Liver (tissue), 9 donors: ENCODE results near the gene EPN3. TPM values are rescaled to one million over a fixed set of nuclear protein-coding genes. Genes with fewer than 3 reads are reported as not detected.

Experiments
- DNase-seq: peaks from one replicate; pipeline ENCODE4 v3.0.0-alpha.2; 2017; ENCODE audit warnings: low spot score
- H3K27ac ChIP-seq, 2 donors: one replicate each; pipeline ENCODE4 v1.7.0; 2013; ENCODE audit warnings: inconsistent platforms in 2 of 2, low read length in 2 of 2, control low read depth in 1 of 2, low read depth in 1 of 2, mild to moderate bottlenecking in 1 of 2
- H3K27me3 ChIP-seq, 4 donors: one replicate each; pipeline versions ENCODE4 v1.6.1 to v1.7.0; 2013; ENCODE audit warnings: low read length in 3 of 4, inconsistent platforms in 1 of 4, mild to moderate bottlenecking in 1 of 4, moderate library complexity in 1 of 4; ENCODE audit not compliant: control insufficient read depth in 4 of 4, insufficient read depth in 4 of 4
- H3K36me3 ChIP-seq, 4 donors: one replicate each; pipeline versions ENCODE4 v1.6.1 to v1.7.0; 2013; ENCODE audit warnings: low read length in 3 of 4, mild to moderate bottlenecking in 3 of 4, low read depth in 1 of 4, moderate library complexity in 1 of 4; ENCODE audit not compliant: control insufficient read depth in 4 of 4, insufficient read depth in 3 of 4
- H3K4me1 ChIP-seq, 4 donors: one replicate each; pipeline versions ENCODE4 v1.6.1 to v1.7.0; 2013; ENCODE audit warnings: low read length in 3 of 4, mild to moderate bottlenecking in 3 of 4, moderate library complexity in 1 of 4; ENCODE audit not compliant: control insufficient read depth in 4 of 4, insufficient read depth in 4 of 4
- H3K4me3 ChIP-seq, 3 donors: one replicate each; pipeline versions ENCODE4 v1.6.1 to v1.7.0; 2013; ENCODE audit warnings: low read length in 3 of 3, control low read depth in 1 of 3, low read depth in 1 of 3, mild to moderate bottlenecking in 1 of 3
- H3K9ac ChIP-seq, 2 donors: one replicate each; pipeline ENCODE4 v1.7.0; 2013; ENCODE audit warnings: low read length in 2 of 2, mild to moderate bottlenecking in 2 of 2, moderate library complexity in 2 of 2, control low read depth in 1 of 2, low read depth in 1 of 2
- H3K9me3 ChIP-seq, 4 donors: one replicate each; pipeline versions ENCODE4 v1.6.1 to v1.7.0; 2013; ENCODE audit warnings: low read length in 3 of 4; ENCODE audit not compliant: control insufficient read depth in 4 of 4
- FOXA1 ChIP-seq: IDR thresholded peaks from 2 replicates; pipeline ENCODE4 v1.6.1; 2016; ENCODE audit warnings: antibody characterized with exemption
- FOXA2 ChIP-seq: IDR thresholded peaks from 2 replicates; pipeline ENCODE4 v1.6.1; 2016; ENCODE audit warnings: antibody characterized with exemption
- GABPA ChIP-seq, 2 donors: IDR thresholded peaks in 1 of 2; conservative IDR thresholded peaks in 1 of 2; 2 replicates each; pipeline ENCODE4 v1.6.1; 2016; ENCODE audit warnings: antibody characterized with exemption in 2 of 2, mild to moderate bottlenecking in 1 of 2, moderate library complexity in 1 of 2
- HNF4A ChIP-seq, 2 donors: conservative IDR thresholded peaks; 2 replicates each; pipeline ENCODE4 v1.6.1; 2016; ENCODE audit warnings: antibody characterized with exemption in 2 of 2, mild to moderate bottlenecking in 2 of 2
- HNF4G ChIP-seq: IDR thresholded peaks from 2 replicates; pipeline ENCODE4 v1.6.1; 2016; ENCODE audit warnings: antibody characterized with exemption
- JUND ChIP-seq, 2 donors: IDR thresholded peaks; 2 replicates each; pipeline ENCODE4 v1.6.1; 2016; ENCODE audit warnings: antibody characterized with exemption in 2 of 2
- NR2F2 ChIP-seq: IDR thresholded peaks from 2 replicates; pipeline ENCODE4 v1.6.1; 2016; ENCODE audit warnings: antibody characterized with exemption
- RAD21 ChIP-seq, 2 donors: IDR thresholded peaks; 2 replicates each; pipeline ENCODE4 v1.6.1; 2016; ENCODE audit warnings: antibody characterized with exemption in 2 of 2, mild to moderate bottlenecking in 2 of 2
- RXRA ChIP-seq, 2 donors: IDR thresholded peaks; 2 replicates each; pipeline ENCODE4 v1.6.1; 2017 to 2018; ENCODE audit warnings: antibody characterized with exemption in 2 of 2, mild to moderate bottlenecking in 1 of 2
- SP1 ChIP-seq: IDR thresholded peaks from 2 replicates; pipeline ENCODE4 v1.6.1; 2018; ENCODE audit warnings: antibody characterized with exemption, mild to moderate bottlenecking
- TAF1 ChIP-seq: conservative IDR thresholded peaks from 2 replicates; pipeline ENCODE4 v1.6.1; 2016; ENCODE audit warnings: antibody characterized with exemption, mild to moderate bottlenecking
- YY1 ChIP-seq: IDR thresholded peaks from 2 replicates; pipeline ENCODE4 v1.6.1; 2016; ENCODE audit warnings: antibody characterized with exemption, mild to moderate bottlenecking
- WGBS: extraction: QIAGEN DNeasy Blood & Tissue Kit; methylation state at CpG from one replicate; pipeline ENCODE4 v1.1.7; 2013; 5-methylcytosine and 5-hydroxymethylcytosine counted together
- polyA plus RNA-seq, 2 donors: library from polyadenylated mRNA; stranded (reverse) in 1 of 2; unstranded in 1 of 2; fragments of 200-250 nt in 1 of 2; fragments of >200 nt in 1 of 2; fragmentation: Nextera tagmentation in 1 of 2; extraction: Ambion mirVana in 1 of 2; gene quantifications; one replicate each; pipeline versions ENCODE4 v1.2.1 to v1.2.3, GENCODE V29; 2013 to 2015
- total RNA-seq, 2 donors: library from RNA; depleted of rRNA; stranded (reverse); fragments of >200 nt; gene quantifications; one replicate each; pipeline ENCODE4 v1.2.3, GENCODE V29; 2014
- TF ChIP-seq, protein P1 (sequence below): IDR thresholded peaks from 2 replicates; pipeline ENCODE4 v1.6.1; 2016; ENCODE audit warnings: antibody characterized with exemption, mild to moderate bottlenecking
- TF ChIP-seq, protein P2 (sequence below): IDR thresholded peaks from 2 replicates; pipeline ENCODE4 v1.6.1; 2016; ENCODE audit warnings: antibody characterized with exemption
- TF ChIP-seq, protein P3 (sequence below): fragments of 150-350 bp; IDR thresholded peaks from 2 replicates; pipeline ENCODE4 v1.5.1; 2017; ENCODE audit warnings: improper control_type of control experiment, low read depth, low read length; ENCODE audit not compliant: missing input control
- TF ChIP-seq, protein P4 (sequence below): IDR thresholded peaks from 2 replicates; pipeline ENCODE4 v1.6.1; 2016; ENCODE audit warnings: antibody characterized with exemption
- TF ChIP-seq, protein P5 (sequence below): IDR thresholded peaks from 2 replicates; pipeline ENCODE4 v1.6.1; 2016; ENCODE audit warnings: antibody characterized with exemption
- donor health status: healthy.
- donor health status: healthy.
- donor health status: healthy.
- donor health status: healthy.
- donor health status: healthy.

The EPN3 gene
- total and polyA plus RNA-seq, 4 donors, result 0.06 to 0.51 (median 0.33) TPM; not detected in 1

DNA sequence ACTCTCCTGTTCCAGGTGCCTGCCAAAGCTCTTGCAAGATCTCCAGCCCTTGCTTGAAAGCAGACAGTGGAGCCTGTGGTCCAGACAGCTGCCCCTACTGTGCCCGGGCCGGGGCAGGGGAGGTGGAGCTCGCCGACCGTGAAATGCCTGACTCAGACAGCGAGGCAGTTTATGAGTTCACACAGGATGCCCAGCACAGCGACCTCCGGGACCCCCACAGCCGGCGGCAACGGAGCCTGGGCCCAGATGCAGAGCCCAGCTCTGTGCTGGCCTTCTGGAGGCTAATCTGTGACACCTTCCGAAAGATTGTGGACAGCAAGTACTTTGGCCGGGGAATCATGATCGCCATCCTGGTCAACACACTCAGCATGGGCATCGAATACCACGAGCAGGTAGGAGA, 45.6 kb downstream of the EPN3 start:
- H3K27ac ChIP-seq, result no peak overlapping the region
- H3K27me3 ChIP-seq, result no peaks in the 10 kb centered on the region
- no peak for DNase-seq
- no peaks in the 10 kb centered on the region for H3K9me3 ChIP-seq
- no peak overlapping the region for H3K9ac ChIP-seq
- TF ChIP-seq HNF4A (conservative IDR thresholded peaks at IDR 0.05), result no peak
- no peak for TF ChIP-seq SP1
- TF ChIP-seq TAF1, result no peak
- TF ChIP-seq NR2F2, result no peak
- TF ChIP-seq FOXA1, result no peak
- TF ChIP-seq, protein P1, sequence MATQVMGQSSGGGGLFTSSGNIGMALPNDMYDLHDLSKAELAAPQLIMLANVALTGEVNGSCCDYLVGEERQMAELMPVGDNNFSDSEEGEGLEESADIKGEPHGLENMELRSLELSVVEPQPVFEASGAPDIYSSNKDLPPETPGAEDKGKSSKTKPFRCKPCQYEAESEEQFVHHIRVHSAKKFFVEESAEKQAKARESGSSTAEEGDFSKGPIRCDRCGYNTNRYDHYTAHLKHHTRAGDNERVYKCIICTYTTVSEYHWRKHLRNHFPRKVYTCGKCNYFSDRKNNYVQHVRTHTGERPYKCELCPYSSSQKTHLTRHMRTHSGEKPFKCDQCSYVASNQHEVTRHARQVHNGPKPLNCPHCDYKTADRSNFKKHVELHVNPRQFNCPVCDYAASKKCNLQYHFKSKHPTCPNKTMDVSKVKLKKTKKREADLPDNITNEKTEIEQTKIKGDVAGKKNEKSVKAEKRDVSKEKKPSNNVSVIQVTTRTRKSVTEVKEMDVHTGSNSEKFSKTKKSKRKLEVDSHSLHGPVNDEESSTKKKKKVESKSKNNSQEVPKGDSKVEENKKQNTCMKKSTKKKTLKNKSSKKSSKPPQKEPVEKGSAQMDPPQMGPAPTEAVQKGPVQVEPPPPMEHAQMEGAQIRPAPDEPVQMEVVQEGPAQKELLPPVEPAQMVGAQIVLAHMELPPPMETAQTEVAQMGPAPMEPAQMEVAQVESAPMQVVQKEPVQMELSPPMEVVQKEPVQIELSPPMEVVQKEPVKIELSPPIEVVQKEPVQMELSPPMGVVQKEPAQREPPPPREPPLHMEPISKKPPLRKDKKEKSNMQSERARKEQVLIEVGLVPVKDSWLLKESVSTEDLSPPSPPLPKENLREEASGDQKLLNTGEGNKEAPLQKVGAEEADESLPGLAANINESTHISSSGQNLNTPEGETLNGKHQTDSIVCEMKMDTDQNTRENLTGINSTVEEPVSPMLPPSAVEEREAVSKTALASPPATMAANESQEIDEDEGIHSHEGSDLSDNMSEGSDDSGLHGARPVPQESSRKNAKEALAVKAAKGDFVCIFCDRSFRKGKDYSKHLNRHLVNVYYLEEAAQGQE, result no peak
- no peak for TF ChIP-seq RXRA (IDR thresholded peaks at IDR 0.05)
- no peak for TF ChIP-seq HNF4G
- TF ChIP-seq, protein P2, sequence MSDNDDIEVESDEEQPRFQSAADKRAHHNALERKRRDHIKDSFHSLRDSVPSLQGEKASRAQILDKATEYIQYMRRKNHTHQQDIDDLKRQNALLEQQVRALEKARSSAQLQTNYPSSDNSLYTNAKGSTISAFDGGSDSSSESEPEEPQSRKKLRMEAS, result no peak
- no peak for TF ChIP-seq YY1
- TF ChIP-seq, protein P3, sequence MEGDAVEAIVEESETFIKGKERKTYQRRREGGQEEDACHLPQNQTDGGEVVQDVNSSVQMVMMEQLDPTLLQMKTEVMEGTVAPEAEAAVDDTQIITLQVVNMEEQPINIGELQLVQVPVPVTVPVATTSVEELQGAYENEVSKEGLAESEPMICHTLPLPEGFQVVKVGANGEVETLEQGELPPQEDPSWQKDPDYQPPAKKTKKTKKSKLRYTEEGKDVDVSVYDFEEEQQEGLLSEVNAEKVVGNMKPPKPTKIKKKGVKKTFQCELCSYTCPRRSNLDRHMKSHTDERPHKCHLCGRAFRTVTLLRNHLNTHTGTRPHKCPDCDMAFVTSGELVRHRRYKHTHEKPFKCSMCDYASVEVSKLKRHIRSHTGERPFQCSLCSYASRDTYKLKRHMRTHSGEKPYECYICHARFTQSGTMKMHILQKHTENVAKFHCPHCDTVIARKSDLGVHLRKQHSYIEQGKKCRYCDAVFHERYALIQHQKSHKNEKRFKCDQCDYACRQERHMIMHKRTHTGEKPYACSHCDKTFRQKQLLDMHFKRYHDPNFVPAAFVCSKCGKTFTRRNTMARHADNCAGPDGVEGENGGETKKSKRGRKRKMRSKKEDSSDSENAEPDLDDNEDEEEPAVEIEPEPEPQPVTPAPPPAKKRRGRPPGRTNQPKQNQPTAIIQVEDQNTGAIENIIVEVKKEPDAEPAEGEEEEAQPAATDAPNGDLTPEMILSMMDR, result no peak
- no peak for TF ChIP-seq RAD21 (IDR thresholded peaks at IDR 0.05)
- TF ChIP-seq JUND (IDR thresholded peaks at IDR 0.05), result no peak
- TF ChIP-seq, protein P4, sequence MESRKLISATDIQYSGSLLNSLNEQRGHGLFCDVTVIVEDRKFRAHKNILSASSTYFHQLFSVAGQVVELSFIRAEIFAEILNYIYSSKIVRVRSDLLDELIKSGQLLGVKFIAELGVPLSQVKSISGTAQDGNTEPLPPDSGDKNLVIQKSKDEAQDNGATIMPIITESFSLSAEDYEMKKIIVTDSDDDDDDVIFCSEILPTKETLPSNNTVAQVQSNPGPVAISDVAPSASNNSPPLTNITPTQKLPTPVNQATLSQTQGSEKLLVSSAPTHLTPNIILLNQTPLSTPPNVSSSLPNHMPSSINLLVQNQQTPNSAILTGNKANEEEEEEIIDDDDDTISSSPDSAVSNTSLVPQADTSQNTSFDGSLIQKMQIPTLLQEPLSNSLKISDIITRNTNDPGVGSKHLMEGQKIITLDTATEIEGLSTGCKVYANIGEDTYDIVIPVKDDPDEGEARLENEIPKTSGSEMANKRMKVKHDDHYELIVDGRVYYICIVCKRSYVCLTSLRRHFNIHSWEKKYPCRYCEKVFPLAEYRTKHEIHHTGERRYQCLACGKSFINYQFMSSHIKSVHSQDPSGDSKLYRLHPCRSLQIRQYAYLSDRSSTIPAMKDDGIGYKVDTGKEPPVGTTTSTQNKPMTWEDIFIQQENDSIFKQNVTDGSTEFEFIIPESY, result no peak
- H3K4me1 ChIP-seq, result no peaks in the 10 kb centered on the region
- 91% methylated on average over 16 of the region's 16 CpGs for WGBS
- H3K4me3 ChIP-seq, result no peak overlapping the region
- no peaks in the 10 kb centered on the region for H3K36me3 ChIP-seq

DNA sequence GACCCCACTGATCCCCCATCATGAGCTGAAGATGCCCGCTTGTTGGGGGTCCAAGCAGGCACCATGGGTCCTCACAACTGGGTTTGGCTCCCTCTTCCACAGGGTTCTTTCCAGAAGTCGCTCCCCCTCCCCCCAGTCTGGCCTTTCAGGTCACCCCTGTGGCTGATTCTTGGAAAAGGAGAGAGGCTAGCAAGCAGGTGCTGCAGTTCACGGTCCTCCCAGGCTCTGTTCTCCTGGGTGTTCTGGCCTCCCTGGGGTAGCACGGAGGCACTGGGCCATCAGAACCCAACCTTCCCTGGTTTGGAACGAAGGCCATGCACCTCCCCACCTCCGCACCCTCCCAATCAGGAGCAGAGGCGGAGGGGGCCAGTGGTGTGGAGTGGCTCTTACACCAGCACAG, 46.9 kb downstream of the EPN3 start:
- Histone ChIP-seq H3K9me3 (no peaks in the 10 kb centered on the region), H3K36me3 (no peaks in the 10 kb centered on the region), H3K27me3 (no peaks in the 10 kb centered on the region), H3K27ac (no peak overlapping the region), H3K9ac (no peak overlapping the region), H3K4me1 (no peaks in the 10 kb centered on the region), H3K4me3 (no peak overlapping the region)
- DNase-seq, result no peak
- WGBS, result 92% methylated on average over 7 of the region's 7 CpGs
- no peak for TF ChIP-seq YY1
- TF ChIP-seq FOXA2, result no peak
- no peak for TF ChIP-seq NR2F2
- TF ChIP-seq, protein P5, sequence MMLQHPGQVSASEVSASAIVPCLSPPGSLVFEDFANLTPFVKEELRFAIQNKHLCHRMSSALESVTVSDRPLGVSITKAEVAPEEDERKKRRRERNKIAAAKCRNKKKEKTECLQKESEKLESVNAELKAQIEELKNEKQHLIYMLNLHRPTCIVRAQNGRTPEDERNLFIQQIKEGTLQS, result no peak
- TF ChIP-seq TAF1, result no peak
- no peak for TF ChIP-seq FOXA1
- TF ChIP-seq RXRA (IDR thresholded peaks at IDR 0.05), result no peak
- TF ChIP-seq SP1, result no peak
- TF ChIP-seq, protein P2, result no peak
- TF ChIP-seq, protein P4, result no peak
- TF ChIP-seq HNF4G, result no peak
- TF ChIP-seq, protein P1, result no peak
- TF ChIP-seq JUND (IDR thresholded peaks at IDR 0.05), result no peak
- no peak for TF ChIP-seq GABPA (IDR thresholded peaks at IDR 0.05 in 1 of 2, conservative IDR thresholded peaks at IDR 0.05 in 1 of 2)
